ENCODE data around the gene SEMA6A.

SEMA6A gene

GRCh38 chr5:116593340-116593739 is 18.7 kb upstream of the SEMA6A start:
- no peak overlapping the region for H3K4me3 ChIP-seq (ENCODE audit: low read depth, low read length)
- no peak for TF ChIP-seq CTCF (IDR thresholded peaks at IDR 0.05; ENCODE audit: low read depth, low read length, missing control alignments)
- in situ Hi-C loops (cut with HindIII; ENCODE audit: low sequenced_read_pairs) = no loop called here
- no peak for DNase-seq (ENCODE audit: low read depth)

GRCh38 chr5:116585227-116585626 is 10.6 kb upstream of the SEMA6A start:
- H3K4me3 ChIP-seq (ENCODE audit: low read depth, low read length) = no peak overlapping the region

GRCh38 chr5:116583862-116584222 is 9.2 kb upstream of the SEMA6A start:
- H3K4me3 ChIP-seq (ENCODE audit: low read depth, low read length) = no peak overlapping the region
- no peak for TF ChIP-seq CTCF (IDR thresholded peaks at IDR 0.05; ENCODE audit: low read depth, low read length, missing control alignments)
- in situ Hi-C loops (cut with HindIII; ENCODE audit: low sequenced_read_pairs) = no loop called here
- DNase-seq (ENCODE audit: low read depth) = no peak

More at GRCh38 chr5:116585227-116585626, 10.6 kb upstream of the SEMA6A start:
- in situ Hi-C loops (cut with HindIII; ENCODE audit: low sequenced_read_pairs) = no loop called here
- no peak for TF ChIP-seq CTCF (IDR thresholded peaks at IDR 0.05; ENCODE audit: low read depth, low read length, missing control alignments)
- DNase-seq (ENCODE audit: low read depth) = no peak

GRCh38 chr5:116583085-116583861 is 8.7 kb upstream of the SEMA6A start:
- in situ Hi-C loops (cut with HindIII; ENCODE audit: low sequenced_read_pairs) = no loop called here
- no peak for TF ChIP-seq CTCF (IDR thresholded peaks at IDR 0.05; ENCODE audit: low read depth, low read length, missing control alignments)

GRCh38 chr5:116581910-116582309 is 7.3 kb upstream of the SEMA6A start:
- TF ChIP-seq CTCF (IDR thresholded peaks at IDR 0.05; ENCODE audit: low read depth, low read length, missing control alignments) = no peak
- in situ Hi-C loops (cut with HindIII; ENCODE audit: low sequenced_read_pairs) = no loop called here
- no peak for DNase-seq (ENCODE audit: low read depth)
- no peak overlapping the region for H3K4me3 ChIP-seq (ENCODE audit: low read depth, low read length)

More at GRCh38 chr5:116583085-116583861, 8.7 kb upstream of the SEMA6A start:
- DNase-seq (ENCODE audit: low read depth) = no peak
- H3K4me3 ChIP-seq (ENCODE audit: low read depth, low read length) = no peak overlapping the region

- in situ Hi-C loops (cut with HindIII; ENCODE audit: low sequenced_read_pairs) = no loop called here
- no peak overlapping the region for H3K4me3 ChIP-seq (ENCODE audit: low read depth, low read length)
- TF ChIP-seq CTCF (IDR thresholded peaks at IDR 0.05; ENCODE audit: low read depth, low read length, missing control alignments) = no peak
- no peak for DNase-seq (ENCODE audit: low read depth)
These were observed 4.5 kb upstream of the SEMA6A start for GRCh38 chr5:116579144-116579543.

Measured in astrocyte of the cerebellum (primary cell).